NCI-H146 (cell line): Measurements from ENCODE around the gene PHF1.

Experiments
- DNase-seq: peaks from one replicate; lab custom pipeline; 2025; lab: John Stamatoyannopoulos, UW

Gene PHF1

DNA sequence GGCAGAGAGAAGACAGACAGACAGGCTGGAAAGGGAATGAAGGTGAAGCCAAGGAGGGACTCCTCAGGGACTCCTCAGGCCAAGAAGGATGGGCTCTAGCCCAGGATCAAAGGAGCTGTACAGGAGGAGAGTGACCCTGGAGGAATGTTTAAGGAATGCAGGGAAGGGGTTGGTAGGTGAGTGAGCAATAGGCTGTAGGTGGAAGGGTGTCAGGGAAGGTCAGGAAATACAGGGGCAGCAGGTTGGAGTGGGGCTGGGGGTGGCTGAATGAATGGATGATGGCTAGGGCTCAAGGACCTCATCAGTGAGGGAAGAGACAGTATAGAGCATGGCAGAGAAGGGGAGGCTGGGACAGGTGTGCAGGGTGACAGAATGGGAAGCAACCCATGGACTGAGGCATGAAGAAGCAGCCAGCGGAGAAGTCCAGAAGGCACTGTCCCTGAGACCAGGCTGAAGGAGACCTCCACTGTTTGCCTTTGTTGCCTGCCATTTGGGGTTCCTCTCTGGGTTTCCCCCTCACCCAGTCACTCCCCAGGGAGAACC lies 22.3 kb downstream of the PHF1 start:
- DNase-seq: no peak

DNA sequence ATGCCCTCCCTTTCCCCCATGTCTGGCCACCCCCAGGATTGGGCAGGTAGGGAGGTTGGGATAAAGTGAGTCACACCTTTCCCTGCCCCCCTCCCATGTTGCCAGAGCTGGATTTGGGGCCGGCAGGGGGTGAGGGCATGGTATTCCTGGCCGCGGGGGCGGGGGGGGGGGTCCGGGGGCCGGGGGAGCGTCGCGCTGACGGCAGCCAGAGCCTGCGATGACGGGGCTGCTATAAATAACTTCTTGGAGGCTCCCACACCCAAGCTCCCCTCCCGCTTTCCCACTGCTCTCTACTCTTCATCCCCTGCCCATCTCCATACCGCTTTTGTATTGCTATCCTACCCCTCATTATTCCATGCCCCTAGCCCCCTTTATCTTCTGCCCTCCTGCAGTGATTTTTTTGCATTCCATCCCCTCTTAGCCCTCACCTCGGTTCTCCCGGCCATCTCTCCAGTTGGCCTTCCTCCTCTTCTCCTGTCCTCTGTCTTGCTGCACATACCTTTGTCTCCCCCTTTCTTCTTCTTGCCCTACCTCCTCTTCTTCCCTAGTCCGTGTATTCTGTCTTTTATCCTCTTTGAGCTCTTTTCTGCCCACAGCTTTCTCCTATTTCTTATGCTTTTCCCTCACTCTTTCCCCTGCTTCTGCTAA lies 22.9 kb downstream of the PHF1 start:
- no peak for DNase-seq

DNA sequence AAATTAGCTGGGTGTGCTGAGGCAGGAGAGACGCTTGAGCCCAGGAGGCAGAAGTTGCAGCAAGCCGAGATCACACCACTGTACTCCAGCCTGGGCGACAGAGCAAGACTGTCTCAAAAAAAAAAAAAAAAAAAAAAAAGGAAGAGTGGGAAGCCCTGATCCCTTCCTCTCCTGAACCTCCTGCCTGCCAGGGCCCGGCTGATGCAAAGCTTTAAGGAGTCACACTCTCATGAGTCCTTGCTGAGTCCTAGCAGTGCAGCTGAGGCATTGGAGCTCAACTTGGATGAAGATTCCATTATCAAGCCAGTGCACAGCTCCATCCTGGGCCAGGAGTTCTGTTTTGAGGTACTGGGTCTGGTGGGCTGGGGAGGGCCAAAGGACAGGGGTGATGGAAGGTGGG lies 24.1 kb downstream of the PHF1 start:
- no peak for DNase-seq

DNA sequence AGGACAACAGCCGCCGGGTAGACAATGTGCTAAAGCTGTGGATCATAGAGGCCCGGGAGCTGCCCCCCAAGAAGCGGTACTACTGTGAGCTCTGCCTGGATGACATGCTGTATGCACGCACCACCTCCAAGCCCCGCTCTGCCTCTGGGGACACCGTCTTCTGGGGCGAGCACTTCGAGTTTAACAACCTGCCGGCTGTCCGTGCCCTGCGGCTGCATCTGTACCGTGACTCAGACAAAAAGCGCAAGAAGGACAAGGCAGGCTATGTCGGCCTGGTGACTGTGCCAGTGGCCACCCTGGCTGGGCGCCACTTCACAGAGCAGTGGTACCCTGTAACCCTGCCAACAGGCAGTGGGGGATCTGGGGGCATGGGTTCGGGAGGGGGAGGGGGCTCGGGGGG lies 26.9 kb downstream of the PHF1 start:
- DNase-seq: no peak

DNA sequence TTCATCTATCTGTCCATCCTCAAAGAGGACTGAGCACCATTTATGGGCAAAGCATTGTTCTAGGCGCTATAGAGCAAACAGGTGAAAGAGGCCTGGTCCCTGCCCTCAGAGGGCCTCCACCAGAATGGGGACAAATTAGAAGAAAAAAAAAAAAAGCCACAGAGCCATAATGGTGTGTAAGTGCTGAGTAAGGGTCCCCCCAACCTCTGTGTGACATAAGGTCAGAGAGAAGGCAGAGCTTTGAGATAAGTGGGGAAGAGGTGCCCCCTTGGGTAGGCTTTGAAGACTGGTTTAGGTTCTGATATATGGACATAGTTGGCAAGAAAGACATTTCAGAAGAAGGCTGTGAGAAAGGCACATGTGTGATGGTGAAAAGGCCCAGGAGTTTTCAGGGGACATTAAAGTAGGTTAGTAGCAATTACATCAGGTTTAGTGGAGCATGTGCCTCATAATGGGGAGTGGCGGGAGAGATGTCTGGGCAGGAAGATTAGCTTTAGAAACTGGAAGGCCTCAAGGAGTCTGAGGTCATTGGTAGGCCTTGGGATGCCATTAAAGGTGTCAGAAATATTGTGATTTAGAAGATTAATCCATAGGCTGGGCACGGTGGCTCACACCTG lies 28.3 kb downstream of the PHF1 start:
- no peak for DNase-seq

DNA sequence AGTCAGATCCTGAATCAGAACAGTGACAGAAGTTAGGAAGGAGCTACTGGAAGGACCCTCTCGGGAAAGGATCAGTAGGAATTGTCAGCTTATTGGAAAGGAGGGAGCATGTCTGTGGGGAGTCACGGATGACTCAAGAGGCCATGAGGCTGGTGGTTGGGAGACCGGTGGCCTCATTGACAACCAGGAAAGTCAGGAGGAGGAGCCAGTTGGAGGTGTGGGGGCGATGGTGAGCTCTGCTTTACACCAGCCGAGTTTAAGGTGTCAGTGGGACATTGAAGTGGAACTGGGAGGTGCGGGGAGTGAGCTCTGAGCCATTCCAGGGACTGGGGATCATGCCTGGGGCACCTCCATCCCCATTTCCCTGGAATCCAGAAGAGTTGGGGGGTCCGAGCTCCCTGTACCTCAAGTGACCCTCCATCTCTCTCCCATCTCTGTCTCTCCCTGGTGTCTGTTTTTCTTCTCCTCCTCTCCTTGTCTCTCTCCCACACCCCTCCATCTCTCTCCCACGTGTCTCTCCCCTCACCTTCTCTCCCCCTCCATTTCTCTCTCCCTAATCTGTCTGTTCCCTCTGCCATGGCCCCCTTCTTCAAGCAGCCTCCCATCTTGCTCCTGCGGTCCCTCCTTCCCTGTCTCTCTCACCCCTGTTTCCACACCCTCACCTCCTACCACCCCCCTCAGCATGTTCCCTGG lies 29.3 kb downstream of the PHF1 start:
- DNase-seq: no peak

DNA sequence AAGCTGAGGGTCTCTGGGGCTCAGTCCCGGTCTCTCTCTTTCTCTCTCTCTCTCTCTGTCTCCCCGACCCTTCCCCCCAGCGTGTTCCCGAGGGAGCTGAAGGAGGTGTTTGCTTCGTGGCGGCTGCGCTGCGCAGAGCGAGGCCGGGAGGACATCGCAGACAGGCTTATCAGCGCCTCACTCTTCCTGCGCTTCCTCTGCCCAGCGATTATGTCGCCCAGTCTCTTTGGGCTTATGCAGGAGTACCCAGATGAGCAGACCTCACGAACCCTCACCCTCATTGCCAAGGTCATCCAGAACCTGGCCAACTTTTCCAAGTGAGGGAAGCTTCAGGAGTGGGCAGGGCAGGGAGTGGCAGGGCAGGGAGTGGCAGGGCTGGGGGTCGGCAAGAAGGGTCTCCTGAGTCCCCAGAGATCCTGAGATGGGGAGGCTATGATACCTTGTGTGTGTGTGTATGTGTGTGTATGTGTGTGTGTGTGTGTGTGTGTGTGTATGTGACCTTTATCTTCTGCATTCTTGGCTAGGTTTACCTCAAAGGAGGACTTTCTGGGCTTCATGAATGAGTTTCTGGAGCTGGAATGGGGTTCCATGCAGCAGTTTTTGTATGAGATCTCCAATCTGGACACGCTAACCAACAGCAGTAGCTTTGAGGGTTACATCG lies 30.0 kb downstream of the PHF1 start:
- no peak for DNase-seq

DNA sequence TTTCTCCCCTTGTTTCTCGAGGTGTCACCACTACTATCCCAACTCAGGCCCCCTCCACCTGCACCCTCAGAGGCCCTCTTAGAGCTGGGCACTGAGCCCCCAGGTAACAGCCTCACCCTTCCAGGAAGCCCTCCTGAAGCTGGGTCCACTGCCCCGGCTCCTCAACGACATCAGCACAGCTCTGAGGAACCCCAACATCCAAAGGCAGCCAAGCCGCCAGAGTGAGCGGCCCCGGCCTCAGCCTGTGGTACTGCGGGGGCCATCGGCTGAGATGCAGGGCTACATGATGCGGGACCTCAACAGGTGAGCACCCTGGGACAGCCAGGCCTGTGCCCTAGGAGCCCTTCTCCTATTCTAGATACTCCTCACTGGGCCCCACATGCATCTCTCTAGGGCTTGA lies 30.6 kb downstream of the PHF1 start:
- no peak for DNase-seq

DNA sequence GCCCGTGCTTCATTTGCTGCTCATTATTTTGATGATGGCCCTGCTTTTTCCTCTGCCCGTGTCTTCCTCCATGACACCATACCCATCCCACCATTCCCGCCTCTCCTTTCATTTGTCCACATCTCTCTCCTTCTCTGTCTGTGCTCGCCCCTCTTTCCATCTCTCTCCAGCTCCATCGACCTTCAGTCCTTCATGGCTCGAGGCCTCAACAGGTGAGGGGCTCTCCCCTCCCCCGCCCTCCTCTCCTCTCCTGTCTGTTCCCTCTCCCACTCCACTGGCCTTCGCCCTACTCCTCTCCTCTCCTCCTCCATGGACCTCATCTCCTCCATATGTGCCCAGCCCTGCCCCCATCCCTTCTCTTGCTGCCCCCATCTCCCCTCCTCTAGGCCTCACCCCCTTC lies 31.5 kb downstream of the PHF1 start:
- DNase-seq: no peak

DNA sequence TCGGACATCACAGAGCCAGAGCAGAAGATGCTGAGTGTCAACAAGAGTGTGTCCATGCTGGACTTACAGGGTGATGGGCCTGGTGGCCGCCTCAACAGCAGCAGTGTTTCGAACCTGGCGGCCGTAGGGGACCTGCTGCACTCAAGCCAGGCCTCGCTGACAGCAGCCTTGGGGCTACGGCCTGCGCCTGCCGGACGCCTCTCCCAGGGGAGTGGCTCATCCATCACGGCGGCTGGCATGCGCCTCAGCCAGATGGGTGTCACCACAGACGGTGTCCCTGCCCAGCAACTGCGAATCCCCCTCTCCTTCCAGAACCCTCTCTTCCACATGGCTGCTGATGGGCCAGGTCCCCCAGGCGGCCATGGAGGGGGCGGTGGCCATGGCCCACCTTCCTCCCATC lies 32.2 kb downstream of the PHF1 start:
- no peak for DNase-seq

DNA sequence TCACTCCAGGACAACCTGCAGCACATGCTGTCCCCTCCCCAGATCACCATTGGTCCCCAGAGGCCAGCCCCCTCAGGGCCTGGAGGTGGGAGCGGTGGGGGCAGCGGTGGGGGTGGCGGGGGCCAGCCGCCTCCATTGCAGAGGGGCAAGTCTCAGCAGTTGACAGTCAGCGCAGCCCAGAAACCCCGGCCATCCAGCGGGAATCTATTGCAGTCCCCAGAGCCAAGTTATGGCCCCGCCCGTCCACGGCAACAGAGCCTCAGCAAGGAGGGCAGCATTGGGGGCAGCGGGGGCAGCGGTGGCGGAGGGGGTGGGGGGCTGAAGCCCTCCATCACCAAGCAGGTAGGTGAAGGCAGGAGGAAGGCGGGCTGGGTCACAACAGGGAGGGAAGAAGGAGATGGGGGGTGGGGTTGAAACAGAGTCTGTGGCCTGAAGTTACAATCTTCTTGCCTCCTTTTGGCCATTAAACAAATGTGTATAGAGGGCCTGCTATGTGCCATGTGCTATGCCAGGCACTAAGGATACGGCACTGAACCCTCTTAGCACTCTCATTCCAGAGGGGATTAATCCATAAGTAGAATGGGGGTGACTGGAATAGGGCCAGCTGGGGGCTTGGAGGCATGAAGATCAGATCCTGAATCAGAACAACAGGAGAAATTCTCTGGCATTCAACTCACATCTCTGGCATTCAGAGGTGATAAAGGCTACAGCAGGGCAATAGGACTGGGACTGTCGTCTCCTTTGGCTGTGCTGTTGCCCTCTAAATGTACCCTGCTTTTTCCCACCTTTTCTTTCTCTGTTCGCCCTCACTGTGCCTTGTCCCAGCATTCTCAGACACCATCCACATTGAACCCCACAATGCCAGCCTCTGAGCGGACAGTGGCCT lies 33.0 kb downstream of the PHF1 start:
- DNase-seq: no peak

DNA sequence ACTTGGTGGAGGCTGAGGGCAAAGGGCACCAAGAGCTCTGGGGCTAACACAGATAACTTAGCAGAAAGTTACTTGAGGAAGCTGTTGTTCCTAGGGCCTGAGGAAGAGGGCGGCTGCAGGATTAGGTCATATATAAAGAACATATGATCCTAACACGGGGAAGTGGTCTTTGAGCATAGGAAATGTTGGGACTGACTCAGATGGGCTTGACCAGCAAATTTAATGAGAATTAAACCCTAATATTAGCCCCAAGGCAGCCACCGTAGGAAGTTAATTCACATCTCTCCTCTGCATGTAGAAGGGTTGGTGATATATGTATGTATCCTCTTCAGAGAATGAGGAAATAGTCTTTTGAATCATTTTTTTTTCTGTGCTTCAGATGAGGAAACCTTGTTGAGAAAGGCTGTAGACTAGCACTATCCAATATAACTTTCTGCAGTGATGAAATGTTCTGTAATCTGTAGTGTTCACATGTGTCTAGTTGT lies 34.3 kb downstream of the PHF1 start:
- DNase-seq: no peak

DNA sequence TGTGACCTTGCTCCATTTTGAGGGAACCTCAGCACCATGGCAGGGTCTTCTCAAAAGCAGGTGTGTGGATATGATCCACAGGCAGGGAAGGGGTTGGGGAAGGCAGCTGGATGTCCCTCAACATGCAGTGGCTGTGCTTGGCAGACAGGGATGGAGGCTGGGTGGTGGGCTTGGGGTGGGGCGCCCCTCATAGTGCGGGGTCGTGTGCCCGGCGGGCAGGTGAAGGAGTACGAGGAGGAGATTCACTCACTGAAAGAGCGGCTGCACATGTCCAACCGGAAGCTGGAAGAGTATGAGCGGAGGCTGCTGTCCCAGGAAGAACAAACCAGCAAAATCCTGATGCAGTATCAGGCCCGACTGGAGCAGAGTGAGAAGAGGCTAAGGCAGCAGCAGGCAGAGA lies 35.5 kb downstream of the PHF1 start:
- no peak for DNase-seq

DNA sequence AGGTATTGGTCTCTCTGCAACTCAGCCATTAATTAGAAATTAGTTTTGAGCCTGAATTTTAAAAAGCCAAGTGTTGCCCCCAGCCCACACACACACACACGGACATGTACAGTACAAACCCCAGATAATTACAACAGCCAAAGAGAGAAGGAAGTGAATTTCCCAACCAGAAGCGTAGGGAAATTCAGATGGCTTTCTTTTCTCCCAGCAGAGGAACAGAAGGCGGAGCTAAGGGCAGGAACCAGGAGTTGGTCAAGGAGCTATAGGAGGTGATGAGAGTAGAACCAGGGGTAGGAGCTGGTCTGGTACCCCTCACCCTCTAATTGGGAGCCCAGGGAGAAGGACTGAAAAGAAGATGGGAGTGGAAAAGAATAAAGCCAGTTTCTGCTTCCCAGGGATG lies 39.6 kb downstream of the PHF1 start:
- DNase-seq: no peak

DNA sequence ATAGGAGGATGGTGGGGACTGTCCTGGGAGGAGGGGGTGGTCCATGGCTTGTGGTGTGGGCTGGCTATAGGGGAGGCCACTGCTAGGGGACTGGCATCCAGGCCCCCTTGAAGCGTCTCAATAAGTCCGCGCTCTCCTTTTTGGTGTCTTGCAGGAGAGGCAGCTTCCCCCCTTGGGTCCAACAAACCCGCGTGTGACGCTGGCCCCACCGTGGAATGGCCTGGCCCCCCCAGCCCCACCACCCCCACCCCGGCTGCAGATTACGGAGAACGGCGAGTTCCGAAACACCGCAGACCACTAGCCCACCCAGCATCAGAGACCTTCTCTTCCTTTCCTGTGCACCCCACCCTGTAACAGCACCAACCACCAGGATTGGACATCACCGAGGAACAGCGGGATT lies 40.8 kb downstream of the PHF1 start:
- DNase-seq: no peak

DNA sequence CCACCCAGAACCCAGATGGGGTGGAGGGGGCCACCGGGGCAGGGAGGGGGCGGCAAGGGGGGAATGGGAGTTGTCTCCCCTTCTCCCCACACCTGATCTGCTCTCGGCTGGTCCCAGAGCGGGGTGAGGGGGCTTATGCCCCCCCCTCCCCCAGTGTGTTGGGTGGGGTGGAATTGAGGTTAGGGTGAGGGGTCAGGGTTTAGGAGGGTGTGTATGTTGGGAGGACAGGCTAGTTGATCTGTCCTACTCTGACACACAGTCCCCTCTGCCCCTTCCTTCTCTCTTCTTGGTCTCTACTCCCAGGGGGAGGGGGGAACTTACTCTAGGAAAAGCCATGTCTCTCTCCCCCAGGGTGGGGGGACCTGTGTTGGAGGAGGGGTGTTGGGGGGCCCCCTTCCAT lies 41.7 kb downstream of the PHF1 start:
- no peak for DNase-seq

DNA sequence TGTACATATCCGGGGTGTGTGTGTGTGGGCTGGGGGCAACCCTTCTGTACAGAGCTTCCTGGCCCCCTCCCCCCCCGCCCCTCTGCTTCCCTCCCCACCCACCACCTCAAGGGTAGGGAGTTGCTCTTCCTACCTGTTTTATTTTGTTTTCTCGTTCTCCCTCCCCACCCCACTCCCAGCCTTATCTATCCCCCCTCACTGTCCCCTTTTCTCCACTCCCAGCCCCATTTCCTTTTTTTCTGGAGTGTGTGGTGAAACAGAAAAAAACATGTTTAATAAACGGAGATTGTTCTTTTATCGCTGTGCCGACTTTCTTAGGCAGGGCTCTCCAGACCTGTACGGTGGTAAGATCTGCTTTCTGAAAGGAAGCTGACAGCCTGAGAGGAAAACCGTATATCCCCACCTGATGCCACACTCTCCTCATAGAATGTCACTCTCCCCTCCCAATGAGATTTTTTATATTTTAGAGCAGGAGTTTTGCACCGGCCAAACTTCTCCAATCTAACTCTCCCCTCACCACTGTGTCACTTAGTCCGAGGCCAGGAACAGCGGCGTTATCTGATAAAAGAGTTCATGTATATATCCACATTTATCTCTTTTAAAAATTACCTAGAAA lies 42.7 kb downstream of the PHF1 start:
- no peak for DNase-seq

DNA sequence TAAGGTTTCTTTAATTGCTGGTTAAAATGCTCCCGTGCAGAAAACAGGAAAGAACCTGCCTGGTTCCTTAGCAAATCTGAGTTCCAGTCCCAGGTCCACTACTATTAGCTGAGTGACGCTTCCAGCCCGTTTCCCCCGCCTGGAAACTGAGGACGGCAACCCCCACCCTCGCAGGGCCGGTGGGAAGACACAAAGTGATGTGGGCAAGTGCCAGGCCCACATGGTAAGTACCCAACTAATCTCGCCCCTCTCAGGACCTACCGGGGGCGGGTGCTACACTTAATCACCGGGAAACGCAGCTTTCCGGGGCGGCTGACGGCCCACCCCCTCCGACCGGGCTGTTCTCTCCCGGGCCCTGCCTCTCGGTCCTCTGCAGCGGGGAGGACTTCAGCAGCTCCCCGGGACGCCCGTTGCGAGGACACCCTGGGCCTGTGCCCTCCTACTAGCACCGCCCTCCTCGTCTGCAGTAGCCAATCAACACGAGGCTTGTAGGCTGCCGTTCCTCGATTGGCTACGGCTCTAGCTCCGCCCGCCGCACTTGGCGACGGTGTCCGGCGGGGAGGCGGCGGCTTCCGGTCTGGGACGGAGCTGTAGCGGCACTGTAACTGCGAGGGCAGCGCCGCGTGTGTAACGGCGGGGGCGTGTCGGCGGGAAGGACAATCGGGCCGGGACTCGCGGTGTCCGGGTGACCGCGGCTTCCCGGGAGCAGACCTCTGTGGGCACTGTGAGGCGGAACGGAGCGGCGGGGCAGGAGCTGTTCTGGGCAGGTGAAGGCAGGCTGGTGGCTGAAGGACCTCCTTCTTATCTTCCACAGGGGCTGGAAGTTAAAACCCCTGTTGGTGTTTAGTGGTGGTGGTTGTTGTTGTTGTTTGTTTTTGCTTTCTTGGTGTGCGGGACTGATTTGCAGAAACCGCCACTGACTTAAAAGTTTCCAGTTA lies 43.5 kb downstream of the PHF1 start, which contains the start of gene ZBTB9:
TSS of gene ZBTB9 (plus strand) at position 568 of the 938 bp plus-strand sequence. CDS start 525 bp downstream, outside the sequence.
- peak; percentile 97 for DNase-seq

DNA sequence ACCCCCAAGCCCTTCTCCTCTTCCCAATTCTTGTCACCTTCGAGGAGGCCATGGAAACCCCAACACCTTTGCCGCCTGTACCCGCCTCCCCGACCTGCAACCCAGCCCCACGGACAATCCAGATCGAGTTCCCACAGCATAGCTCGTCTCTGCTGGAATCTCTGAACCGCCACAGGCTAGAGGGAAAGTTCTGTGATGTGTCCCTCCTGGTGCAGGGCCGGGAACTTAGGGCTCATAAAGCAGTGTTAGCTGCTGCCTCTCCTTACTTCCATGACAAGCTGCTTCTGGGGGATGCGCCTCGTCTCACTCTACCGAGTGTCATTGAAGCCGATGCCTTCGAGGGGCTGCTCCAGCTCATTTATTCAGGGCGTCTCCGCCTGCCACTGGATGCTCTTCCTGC lies 44.2 kb downstream of the PHF1 start:
- no peak for DNase-seq

DNA sequence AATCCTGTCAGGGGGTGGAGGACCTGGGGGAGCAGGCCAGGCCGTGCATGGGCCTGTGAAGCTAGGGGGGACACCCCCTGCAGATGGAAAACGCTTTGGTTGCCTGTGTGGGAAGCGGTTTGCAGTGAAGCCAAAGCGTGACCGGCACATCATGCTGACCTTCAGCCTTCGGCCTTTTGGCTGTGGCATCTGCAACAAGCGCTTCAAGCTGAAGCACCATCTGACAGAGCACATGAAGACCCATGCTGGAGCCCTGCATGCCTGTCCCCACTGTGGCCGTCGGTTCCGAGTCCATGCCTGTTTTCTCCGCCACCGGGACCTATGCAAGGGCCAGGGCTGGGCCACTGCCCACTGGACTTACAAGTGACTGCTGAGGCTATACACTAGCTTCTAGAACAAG lies 45.3 kb downstream of the PHF1 start:
- no peak for DNase-seq
